A673 (cell line): ENCODE results near the gene LPIN2. TPM values are rescaled to one million over a fixed set of nuclear protein-coding genes. Genes with fewer than 3 reads are reported as not detected.

Experiments used
- BruUV-seq: library from RNA; stranded (reverse); fragments of 400-500 nt; replicated peaks from 2 replicates; lab custom pipeline; 2021; lab: Mats Ljungman, UMichigan
- CTCF ChIA-PET: fragments of 300-600 bp; sonication (Branson Sonifier 250); formaldehyde crosslinking; loops from one replicate; lab custom pipeline; 2022; ENCODE audit warnings: antibody characterized with exemption; lab: Charles Lee
- POLR2A ChIA-PET: fragments of 300-600 bp; sonication (Branson Sonifier 250); formaldehyde crosslinking; loops from one replicate; lab custom pipeline; 2022; ENCODE audit warnings: antibody characterized with exemption; ENCODE audit not compliant: low non-redundant PET; lab: Charles Lee
- DNase-seq: peaks from one replicate; pipeline ENCODE4 v3.0.0-alpha.2; 2015; ENCODE audit warnings: low spot score
- H3K27ac ChIP-seq: fragments of 200-600 bp; sonication (generic); 2 replicates; pipeline ENCODE4 v1.5.1; 2016; ENCODE audit warnings: mixed run types, low read depth, mild to moderate bottlenecking, mixed read lengths, antibody characterized with exemption, low read length; ENCODE audit not compliant: poor library complexity, severe bottlenecking
- H3K27me3 ChIP-seq: fragments of 200-600 bp; sonication (generic); replicated peaks from 2 replicates; pipeline ENCODE4 v1.6.1; 2017; ENCODE audit warnings: mixed run types, low read depth, mild to moderate bottlenecking, mixed read lengths, antibody characterized with exemption, low read length; ENCODE audit not compliant: insufficient read depth, poor library complexity
- H3K36me3 ChIP-seq: fragments of 200-600 bp; sonication (generic); 2 replicates; pipeline ENCODE4 v1.6.1; 2016; ENCODE audit warnings: mixed run types, mild to moderate bottlenecking, mixed read lengths, antibody characterized with exemption, low read length; ENCODE audit not compliant: insufficient read depth, poor library complexity, severe bottlenecking
- H3K4me1 ChIP-seq: fragments of 200-600 bp; sonication (generic); 2 replicates; pipeline ENCODE4 v1.6.1; 2017; ENCODE audit warnings: mixed run types, mild to moderate bottlenecking, mixed read lengths, antibody characterized with exemption, low read length; ENCODE audit not compliant: insufficient read depth, poor library complexity, severe bottlenecking
- H3K4me3 ChIP-seq: fragments of 200-600 bp; sonication (generic); 2 replicates; pipeline ENCODE4 v1.5.1; 2016; ENCODE audit warnings: low read depth, mixed run types, mild to moderate bottlenecking, mixed read lengths, low read length; ENCODE audit not compliant: poor library complexity, severe bottlenecking
- H3K9me3 ChIP-seq: fragments of 200-600 bp; sonication (generic); 2 replicates; pipeline ENCODE4 v1.6.1; 2016; ENCODE audit warnings: mixed run types, low read depth, mild to moderate bottlenecking, mixed read lengths, antibody characterized with exemption, low read length; ENCODE audit not compliant: poor library complexity, severe bottlenecking
- EZH2 ChIP-seq: fragments of 200-600 bp; sonication (generic); IDR thresholded peaks from 2 replicates; pipeline ENCODE4 v1.6.1; 2017; ENCODE audit warnings: borderline replicate concordance, low read depth, mild to moderate bottlenecking, mixed read lengths, antibody characterized with exemption, low read length; ENCODE audit not compliant: poor library complexity, severe bottlenecking
- intact Hi-C: fragments of 100-400 bp; cut with micrococcal nuclease; formaldehyde crosslinking; loops from one replicate; pipeline ENCODE4 v1.10.0; 2022; ENCODE audit not compliant: unreplicated experiment
- total RNA-seq: library from RNA; stranded (reverse); gene quantifications from 2 replicates; pipeline ENCODE4 v1.2.3, GENCODE V29; 2021
- TF ChIP-seq, protein P1 (sequence below): fragments of 300-800, 200-600 bp; sonication (generic); conservative IDR thresholded peaks from 2 replicates; pipeline ENCODE4 v1.5.1; 2017; ENCODE audit warnings: low read depth, mild to moderate bottlenecking, antibody characterized with exemption, low read length, moderate library complexity, mixed read lengths

Gene LPIN2
- total RNA-seq, 1 experiment from 2014 or later, result 22.5 TPM

DNA sequence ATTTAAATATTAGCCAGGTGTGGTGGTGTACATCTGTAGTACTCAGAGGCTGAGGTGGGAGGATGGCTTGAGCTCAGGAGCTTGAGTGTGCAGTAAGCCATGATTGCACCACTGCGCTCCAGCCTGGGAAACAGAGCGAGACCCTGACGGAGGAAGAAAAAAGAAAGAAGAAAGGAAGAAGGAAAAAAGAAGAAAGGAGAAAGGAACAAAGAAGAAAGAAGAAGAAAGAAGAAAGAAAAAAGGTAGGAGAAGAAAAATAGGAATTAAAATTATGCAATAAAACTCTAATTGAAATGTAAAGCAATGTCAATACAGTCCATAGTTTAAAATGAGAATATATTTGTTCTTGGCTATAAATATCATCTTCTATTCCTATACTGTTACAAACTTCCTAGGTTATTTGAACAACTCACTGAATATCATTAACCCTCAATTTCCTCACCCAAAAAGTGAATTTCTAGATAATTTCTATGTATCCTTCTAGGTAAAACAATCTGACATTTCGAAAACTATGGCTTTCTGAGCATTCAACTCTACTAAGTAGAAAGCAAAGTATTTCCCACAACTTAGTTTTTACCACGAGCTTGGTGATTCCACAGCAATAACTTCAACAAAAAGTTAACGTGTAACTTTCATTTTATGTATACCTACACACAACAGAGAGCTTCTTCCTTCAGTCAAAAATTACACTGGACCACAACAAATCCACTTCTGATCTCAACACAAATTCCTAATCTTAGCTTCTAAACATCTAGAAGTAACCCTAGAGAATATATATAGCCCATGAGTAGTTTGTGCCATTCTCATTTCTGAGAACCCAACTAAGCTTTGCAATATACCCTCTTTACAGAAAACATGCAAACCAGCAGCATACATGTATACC is 19.7 kb downstream of the LPIN2 start:
- Histone ChIP-seq H3K4me1 (peaks cover 23% of the 10 kb centered on the region), H3K36me3 (no peaks in the 10 kb centered on the region), H3K27ac (no peak overlapping the region), H3K9me3 (no peaks in the 10 kb centered on the region), H3K4me3 (no peak overlapping the region), H3K27me3 (no peaks in the 10 kb centered on the region)
- ChIA-PET POLR2A (no interaction called here), CTCF (no interaction called here)
- TF ChIP-seq, protein P1, sequence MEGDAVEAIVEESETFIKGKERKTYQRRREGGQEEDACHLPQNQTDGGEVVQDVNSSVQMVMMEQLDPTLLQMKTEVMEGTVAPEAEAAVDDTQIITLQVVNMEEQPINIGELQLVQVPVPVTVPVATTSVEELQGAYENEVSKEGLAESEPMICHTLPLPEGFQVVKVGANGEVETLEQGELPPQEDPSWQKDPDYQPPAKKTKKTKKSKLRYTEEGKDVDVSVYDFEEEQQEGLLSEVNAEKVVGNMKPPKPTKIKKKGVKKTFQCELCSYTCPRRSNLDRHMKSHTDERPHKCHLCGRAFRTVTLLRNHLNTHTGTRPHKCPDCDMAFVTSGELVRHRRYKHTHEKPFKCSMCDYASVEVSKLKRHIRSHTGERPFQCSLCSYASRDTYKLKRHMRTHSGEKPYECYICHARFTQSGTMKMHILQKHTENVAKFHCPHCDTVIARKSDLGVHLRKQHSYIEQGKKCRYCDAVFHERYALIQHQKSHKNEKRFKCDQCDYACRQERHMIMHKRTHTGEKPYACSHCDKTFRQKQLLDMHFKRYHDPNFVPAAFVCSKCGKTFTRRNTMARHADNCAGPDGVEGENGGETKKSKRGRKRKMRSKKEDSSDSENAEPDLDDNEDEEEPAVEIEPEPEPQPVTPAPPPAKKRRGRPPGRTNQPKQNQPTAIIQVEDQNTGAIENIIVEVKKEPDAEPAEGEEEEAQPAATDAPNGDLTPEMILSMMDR, result no peak
- TF ChIP-seq EZH2, result no peak
- BruUV-seq, result no TSS peak
- intact Hi-C loops, result no loop called here
- DNase-seq, result no peak

DNA sequence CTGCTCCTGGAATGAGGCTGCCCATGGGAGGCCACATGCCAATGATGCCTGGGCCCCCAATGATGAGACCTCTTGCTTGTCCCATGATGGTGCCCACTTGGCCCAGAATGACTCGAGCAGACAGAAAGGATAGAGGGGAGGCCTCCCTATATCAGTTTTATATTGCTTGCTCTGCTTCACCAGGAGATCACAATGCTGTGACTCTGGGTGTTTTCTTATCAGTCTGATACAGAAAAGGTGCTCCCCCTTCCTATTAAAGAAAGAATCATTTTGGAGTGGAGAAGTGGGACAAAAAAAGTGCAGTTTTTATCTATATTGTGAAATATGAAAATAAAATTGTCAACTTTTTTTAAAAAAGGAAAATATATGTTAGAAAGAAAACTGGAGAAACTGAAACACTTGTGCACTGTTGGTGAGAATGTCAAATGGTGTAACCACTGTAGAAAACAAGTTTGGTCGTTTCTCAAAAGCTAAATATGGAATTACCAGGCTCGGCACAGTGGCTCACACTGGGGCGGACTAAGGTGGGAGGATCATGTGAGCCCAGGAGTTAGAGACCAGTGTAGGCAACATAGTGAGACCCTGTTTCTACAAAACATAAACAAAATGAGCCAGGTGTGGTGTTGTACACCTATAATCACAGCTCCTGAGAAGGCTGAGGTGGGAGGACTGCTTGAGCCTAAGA is 21.8 kb downstream of the LPIN2 start:
- no peaks in the 10 kb centered on the region for H3K9me3 ChIP-seq
- CTCF ChIA-PET, result interaction anchor here (0.6 to 0.7 kb wide), 2 partner anchors 61 to 262 kb away, joined by 3 read pairs; no protein-coding TSS in a partner anchor
- intact Hi-C loops, result no loop called here
- no peak for DNase-seq
- no peak overlapping the region for H3K27ac ChIP-seq
- TF ChIP-seq EZH2, result no peak
- TF ChIP-seq, protein P1, result no peak
- H3K36me3 ChIP-seq, result no peaks in the 10 kb centered on the region
- H3K4me1 ChIP-seq, result peaks cover 15% of the 10 kb centered on the region
- POLR2A ChIA-PET, result no interaction called here
- H3K4me3 ChIP-seq, result no peak overlapping the region
- no peaks in the 10 kb centered on the region for H3K27me3 ChIP-seq
- BruUV-seq, result no TSS peak

DNA sequence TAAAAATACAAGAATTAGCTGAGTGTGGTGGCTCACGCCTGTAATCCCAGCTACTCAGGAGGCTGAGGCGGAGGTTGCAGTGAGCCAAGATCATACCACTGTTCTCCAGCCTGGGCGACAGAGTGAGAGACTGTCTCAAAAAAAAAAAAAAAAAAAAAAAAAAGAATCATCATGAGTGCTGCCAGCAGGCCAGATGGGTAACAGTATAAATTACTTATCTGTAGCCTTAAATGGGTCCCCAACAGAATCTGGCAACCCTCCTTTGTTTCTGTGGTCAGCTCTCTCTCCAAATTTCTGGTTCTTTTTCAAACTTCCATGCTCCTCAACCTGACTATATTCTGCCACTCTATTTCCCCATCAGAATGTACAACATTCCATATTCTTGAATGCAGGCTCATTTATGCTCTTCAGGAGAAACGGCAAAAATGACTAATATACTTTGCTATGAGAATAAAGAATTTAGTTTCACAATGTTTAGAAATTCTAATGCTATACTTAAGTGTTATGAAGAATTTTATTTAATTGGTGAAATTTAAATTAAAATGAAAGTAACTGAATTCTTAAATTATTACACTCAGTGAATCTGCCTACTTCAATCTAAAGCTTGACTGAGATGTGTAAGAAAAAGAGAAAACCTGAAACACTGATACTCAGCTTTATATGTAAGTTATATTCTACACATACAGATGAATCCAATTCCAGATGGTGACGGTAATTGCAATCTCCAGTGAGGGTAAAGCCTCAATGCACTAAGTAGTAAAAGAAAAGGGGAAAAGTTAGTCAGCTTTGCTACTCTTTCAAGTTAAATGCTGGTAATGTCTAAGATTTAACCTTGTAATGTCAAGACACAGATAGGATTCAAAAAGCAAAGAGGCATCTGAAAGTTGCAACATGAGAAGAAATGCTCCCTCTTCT is 24.8 kb downstream of the LPIN2 start:
- H3K4me3 ChIP-seq, result no peak overlapping the region
- no peak overlapping the region for H3K27ac ChIP-seq
- no TSS peak for BruUV-seq
- intact Hi-C loops, result no loop called here
- ChIA-PET POLR2A (no interaction called here), CTCF (interaction anchor here (0.7 to 1.1 kb wide), 2 partner anchors 31 to 40 kb away, joined by 5 to 7 read pairs; no protein-coding TSS in a partner anchor)
- no peaks in the 10 kb centered on the region for H3K9me3 ChIP-seq
- peaks cover 21% of the 10 kb centered on the region for H3K4me1 ChIP-seq
- TF ChIP-seq EZH2, result no peak
- TF ChIP-seq, protein P1, result no peak
- H3K36me3 ChIP-seq, result peaks cover 7% of the 10 kb centered on the region
- H3K27me3 ChIP-seq, result no peaks in the 10 kb centered on the region
- DNase-seq, result no peak
